Stimulated activated naive CD4-positive, alpha-beta T cell (primary cell): Measurements from ENCODE around the gene GPR31.
"Not testable (repeated sequence)": the region's sequence is repeated elsewhere in the genome, so short reads cannot be mapped to it uniquely, and the experiment has no call there.

Source experiments
- DNase-seq, 6 experiments: peaks; one replicate each; lab custom pipeline; 2025; lab: John Stamatoyannopoulos, UW

Gene GPR31

GRCh38 chr6:167167699-167168098 lies 9.9 kb upstream of the GPR31 start:
- DNase-seq, result not testable (repeated sequence)

- DNase-seq, result no peak
These were observed 8.2 kb upstream of the GPR31 start for GRCh38 chr6:167165858-167166471.

GRCh38 chr6:167164261-167164660 lies 6.5 kb upstream of the GPR31 start:
- DNase-seq, result no peak

GRCh38 chr6:167163476-167164011 lies 5.8 kb upstream of the GPR31 start:
- DNase-seq, result no peak

GRCh38 chr6:167162591-167162990 lies 4.8 kb upstream of the GPR31 start:
- no peak for DNase-seq

GRCh38 chr6:167161851-167162467 lies 4.2 kb upstream of the GPR31 start:
- DNase-seq, result no peak

GRCh38 chr6:167157414-167157813 lies 366 bp downstream of the GPR31 start:
- DNase-seq, result no peak

GRCh38 chr6:167154895-167155294 lies 2.9 kb downstream of the GPR31 start:
- DNase-seq, result no peak

GRCh38 chr6:167154291-167154690 lies 3.5 kb downstream of the GPR31 start:
- DNase-seq, result no peak

- no peak for DNase-seq
These were observed 4.2 kb downstream of the GPR31 start for GRCh38 chr6:167153521-167153959.

GRCh38 chr6:167152862-167153261 lies 4.9 kb downstream of the GPR31 start:
- DNase-seq, result no peak

GRCh38 chr6:167151648-167152047 lies 6.1 kb downstream of the GPR31 start:
- DNase-seq, result no peak

GRCh38 chr6:167150941-167151549 lies 6.7 kb downstream of the GPR31 start:
- DNase-seq, result no peak

- DNase-seq, result no peak
These were observed 8.8 kb downstream of the GPR31 start for GRCh38 chr6:167148997-167149396.

GRCh38 chr6:167148021-167148420 lies 9.8 kb downstream of the GPR31 start:
- no peak for DNase-seq

- no peak for DNase-seq
These were observed 10.8 kb downstream of the GPR31 start for GRCh38 chr6:167146977-167147376.

GRCh38 chr6:167146135-167146534 lies 11.6 kb downstream of the GPR31 start:
- no peak for DNase-seq

GRCh38 chr6:167145461-167145860 lies 12.3 kb downstream of the GPR31 start:
- no peak for DNase-seq

GRCh38 chr6:167143041-167143440 lies 14.7 kb downstream of the GPR31 start:
- DNase-seq, result no peak

GRCh38 chr6:167142433-167142761 lies 15.4 kb downstream of the GPR31 start:
- DNase-seq, result no peak

- peak in 4 of 6 experiments; percentile 8 to 47 (median 28) for DNase-seq
These were observed 15.9 kb downstream of the GPR31 start for GRCh38 chr6:167141667-167142432.
